Measurements from ENCODE around the gene FST. TPM values are rescaled to one million over a fixed set of nuclear protein-coding genes. Genes with fewer than 3 reads are reported as not detected.

FST gene
- total and polyA plus RNA-seq, 2 donors from 2014 or later = 0.45 to 2.7 TPM

DNA sequence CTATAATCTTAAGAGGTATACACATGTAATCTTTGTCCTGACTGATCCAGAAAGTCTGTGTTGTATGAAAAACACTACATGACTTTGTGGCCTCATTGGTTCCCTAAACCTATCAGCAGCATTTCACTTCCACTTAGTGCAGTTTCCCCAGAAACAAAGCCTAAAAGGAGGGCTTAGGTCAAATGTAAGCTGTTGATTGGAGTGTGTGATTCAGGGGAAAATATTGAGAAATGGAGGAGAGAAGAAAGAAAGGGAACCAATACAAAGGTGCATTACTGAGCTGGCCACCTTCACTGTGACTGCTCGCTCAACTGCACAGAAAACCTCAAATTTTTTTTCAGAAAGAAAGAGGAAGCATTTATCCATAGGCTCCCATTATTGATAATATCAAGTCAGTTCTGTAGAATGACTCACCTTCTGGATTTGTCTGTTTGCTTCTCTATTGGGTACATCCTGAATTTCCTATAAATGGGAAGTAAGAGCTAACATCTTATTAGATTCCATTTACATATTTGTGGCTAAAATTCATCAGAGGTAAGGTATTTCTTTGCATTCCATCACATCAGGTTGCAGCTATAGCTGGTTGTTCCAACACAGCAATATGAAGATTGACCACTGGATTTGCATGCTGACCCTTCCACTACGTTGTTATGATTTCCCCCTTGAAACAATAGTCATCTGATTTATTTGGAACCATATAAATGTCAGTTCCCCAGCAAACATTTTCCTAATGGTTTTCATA is 10.3 kb upstream of the FST start:
- intact Hi-C loops (cut with DNase I) = no loop called here
- no peaks in the 10 kb centered on the region for H3K9me3 ChIP-seq (ENCODE audit: control insufficient read depth in 2 of 3, insufficient read depth in 1 of 3, low read length in 3 of 3)
- no peak overlapping the region for H3K27ac ChIP-seq (ENCODE audit: low read depth in 2 of 2, low read length in 2 of 2)
- no peak for TF ChIP-seq CTCF (IDR thresholded peaks at IDR 0.05; ENCODE audit: borderline replicate concordance, extremely low read depth, insufficient read depth)
- no peak overlapping the region for H3K4me3 ChIP-seq (ENCODE audit: low read length in 3 of 3)
- DNase-seq (no peak), FAIRE-seq (no peak)
- H3K36me3 ChIP-seq (ENCODE audit: control insufficient read depth in 2 of 3, insufficient read depth in 3 of 3, low read length in 3 of 3) = no peaks in the 10 kb centered on the region
- H3K27me3 ChIP-seq (ENCODE audit: control insufficient read depth, insufficient read depth, low read length) = no peaks in the 10 kb centered on the region
- H3K9ac ChIP-seq (ENCODE audit: low read length in 3 of 3) = no peak overlapping the region
- H3K4me1 ChIP-seq (ENCODE audit: control insufficient read depth in 2 of 3, insufficient read depth in 2 of 3, low read depth in 1 of 3, low read length in 3 of 3) = no peaks in the 10 kb centered on the region

GRCh38 chr5:53472279-53472678 is 8.2 kb upstream of the FST start:
- H3K36me3 ChIP-seq (ENCODE audit: control insufficient read depth in 2 of 3, insufficient read depth in 3 of 3, low read length in 3 of 3) = no peaks in the 10 kb centered on the region
- no peaks in the 10 kb centered on the region for H3K9me3 ChIP-seq (ENCODE audit: control insufficient read depth in 2 of 3, insufficient read depth in 1 of 3, low read length in 3 of 3)
- no peaks in the 10 kb centered on the region for H3K27me3 ChIP-seq (ENCODE audit: control insufficient read depth, insufficient read depth, low read length)
- no peaks in the 10 kb centered on the region for H3K4me1 ChIP-seq (ENCODE audit: control insufficient read depth in 2 of 3, insufficient read depth in 2 of 3, low read depth in 1 of 3, low read length in 3 of 3)
- H3K27ac ChIP-seq (ENCODE audit: low read depth in 2 of 2, low read length in 2 of 2) = no peak overlapping the region
- no peak for FAIRE-seq
- intact Hi-C loops (cut with DNase I) = no loop called here
- no peak for TF ChIP-seq CTCF (IDR thresholded peaks at IDR 0.05; ENCODE audit: borderline replicate concordance, extremely low read depth, insufficient read depth)
- no peak for DNase-seq
- H3K4me3 ChIP-seq (ENCODE audit: low read length in 3 of 3) = no peak overlapping the region
- no peak overlapping the region for H3K9ac ChIP-seq (ENCODE audit: low read length in 3 of 3)

DNA sequence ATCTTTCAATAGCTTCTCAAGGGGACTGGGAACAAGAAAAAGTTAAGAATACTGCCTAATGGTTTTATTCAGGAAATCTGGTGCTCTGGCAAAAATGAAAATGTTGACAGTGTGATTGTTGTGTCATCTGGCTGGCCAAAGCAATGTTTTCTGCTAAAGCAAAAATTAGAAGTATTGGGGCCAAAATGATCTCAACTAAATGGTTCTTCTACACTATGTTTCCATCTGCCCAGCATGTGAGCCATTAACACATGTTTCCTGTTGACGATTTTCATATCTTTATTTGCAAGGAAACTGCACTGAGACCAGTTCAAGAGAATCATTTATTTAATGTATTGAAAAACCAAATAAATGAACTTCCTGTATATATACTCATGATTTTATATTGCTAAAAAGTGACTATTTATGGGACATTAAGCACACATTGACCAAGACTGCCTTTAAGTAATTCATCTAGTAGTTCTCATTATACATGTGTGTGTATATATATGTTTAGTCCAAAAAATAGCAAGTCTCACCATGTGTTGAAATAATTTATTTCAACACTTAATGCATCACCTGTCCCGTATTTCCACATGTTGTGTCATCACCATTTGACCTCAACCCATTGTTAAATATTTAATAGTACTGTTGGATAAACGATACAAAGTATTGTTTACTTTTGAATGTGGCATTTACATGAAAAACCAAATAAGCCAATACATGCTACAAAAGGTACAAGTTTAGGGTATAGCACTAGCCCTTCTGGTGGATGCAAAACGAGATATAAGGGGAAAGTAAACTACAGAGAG is 7.5 kb upstream of the FST start:
- Histone ChIP-seq H3K27ac (ENCODE audit: low read depth in 2 of 2, low read length in 2 of 2) (no peak overlapping the region), H3K9ac (ENCODE audit: low read length in 3 of 3) (no peak overlapping the region), H3K36me3 (ENCODE audit: control insufficient read depth in 2 of 3, insufficient read depth in 3 of 3, low read length in 3 of 3) (no peaks in the 10 kb centered on the region), H3K4me3 (ENCODE audit: low read length in 3 of 3) (no peak overlapping the region), H3K9me3 (ENCODE audit: control insufficient read depth in 2 of 3, insufficient read depth in 1 of 3, low read length in 3 of 3) (no peaks in the 10 kb centered on the region), H3K4me1 (ENCODE audit: control insufficient read depth in 2 of 3, insufficient read depth in 2 of 3, low read depth in 1 of 3, low read length in 3 of 3) (no peaks in the 10 kb centered on the region), H3K27me3 (ENCODE audit: control insufficient read depth, insufficient read depth, low read length) (no peaks in the 10 kb centered on the region)
- FAIRE-seq = no peak
- intact Hi-C loops (cut with DNase I) = no loop called here
- no peak for TF ChIP-seq CTCF (IDR thresholded peaks at IDR 0.05; ENCODE audit: borderline replicate concordance, extremely low read depth, insufficient read depth)
- no peak for DNase-seq

Data from kidney (tissue), 14 donors.